Lower lobe of right lung (tissue), 2 donors: ENCODE measurements around the gene OCIAD1. TPM values are rescaled to one million over a fixed set of nuclear protein-coding genes. Genes with fewer than 3 reads are reported as not detected.
"Not testable (repeated sequence)": the region's sequence is repeated elsewhere in the genome, so short reads cannot be mapped to it uniquely, and the experiment has no call there.

Source experiments
- ATAC-seq, 2 donors: fragments of 200-7000 bp; cut with Tn5 transposase; one replicate each; pipeline ENCODE4 v1.9.1; 2020 to 2022; ENCODE audit warnings: mild to moderate bottlenecking in 2 of 2, moderate library complexity in 2 of 2
- DNase-seq: peaks from one replicate; pipeline ENCODE4 v3.0.0-alpha.2; 2020
- H3K27ac ChIP-seq: fragments of 200-600 bp; one replicate; pipeline ENCODE4 v1.8.0; 2022
- H3K27me3 ChIP-seq: fragments of 200-600 bp; one replicate; pipeline ENCODE4 v1.8.0; 2022; ENCODE audit warnings: low read depth
- H3K36me3 ChIP-seq: fragments of 200-600 bp; one replicate; pipeline ENCODE4 v1.8.0; 2022; ENCODE audit warnings: mild to moderate bottlenecking
- H3K4me1 ChIP-seq: fragments of 200-600 bp; one replicate; pipeline ENCODE4 v1.8.0; 2022
- H3K4me3 ChIP-seq: fragments of 200-600 bp; one replicate; pipeline ENCODE4 v1.8.0; 2022; ENCODE audit warnings: mild to moderate bottlenecking
- H3K9me3 ChIP-seq: fragments of 200-600 bp; one replicate; pipeline ENCODE4 v1.8.0; 2022
- intact Hi-C: fragments of 100-400 bp; cut with DNase I; formaldehyde crosslinking; loops from one replicate; pipeline ENCODE4 v1.11.0; 2022
- total RNA-seq: library from RNA; stranded (reverse); fragmentation: NEBNext Ultra II Directional; extraction: Animal tissue kit (Norgen Biotek cat#: 25700); gene quantifications from one replicate; pipeline ENCODE4 v1.2.1, GENCODE V29; 2021
- TF ChIP-seq, protein P1 (sequence below): fragments of 200-600 bp; IDR thresholded peaks from one replicate; pipeline ENCODE4 v1.8.0; 2022; ENCODE audit warnings: antibody characterized with exemption, mild to moderate bottlenecking
- donor health status: DM: no; HTN: yes; CAD: no; lungs with severe emphysema.

OCIAD1 gene
- total RNA-seq, 1 donor from 2014 or later, result 101 TPM

DNA sequence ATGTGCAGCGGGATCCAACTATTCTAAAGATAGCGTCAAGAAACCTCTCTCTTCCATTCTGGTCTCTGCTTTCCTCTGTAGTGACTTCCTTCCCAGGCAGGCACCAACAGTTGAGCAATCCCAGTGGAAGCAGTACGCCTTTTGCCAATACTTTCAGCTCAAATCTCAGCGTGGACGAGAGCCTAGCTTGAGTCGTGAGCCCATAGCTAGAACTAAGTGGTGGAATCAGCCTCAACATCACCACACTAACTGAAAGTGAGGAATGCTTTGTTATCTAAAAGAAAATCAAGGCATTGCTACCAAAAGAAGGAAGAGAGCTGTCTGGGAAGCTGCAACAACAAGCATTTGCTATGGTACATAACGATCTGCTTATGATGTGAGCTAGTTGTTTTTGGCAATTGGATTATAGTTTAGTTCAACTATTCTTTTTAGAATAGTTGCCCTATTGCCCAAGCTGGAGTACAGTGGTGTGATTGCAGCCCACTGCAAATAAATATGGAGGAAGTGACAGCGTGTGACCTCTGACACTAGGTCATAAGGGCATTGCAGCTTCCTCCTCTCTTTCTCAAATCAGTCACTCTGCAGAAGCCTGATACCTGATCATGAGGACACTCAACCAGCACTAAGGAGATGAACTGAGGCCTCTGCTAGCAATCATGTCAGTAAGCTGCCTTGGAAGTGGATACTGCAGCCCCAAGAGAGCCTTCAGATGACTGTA is 26.1 kb upstream of the OCIAD1 start:
- Histone ChIP-seq H3K4me1 (no peaks in the 10 kb centered on the region), H3K9me3 (no peaks in the 10 kb centered on the region), H3K4me3 (no peak overlapping the region), H3K27me3 (no peaks in the 10 kb centered on the region), H3K36me3 (no peaks in the 10 kb centered on the region), H3K27ac (no peak overlapping the region)
- intact Hi-C loops, result no loop called here
- no peak for DNase-seq
- TF ChIP-seq, protein P1, sequence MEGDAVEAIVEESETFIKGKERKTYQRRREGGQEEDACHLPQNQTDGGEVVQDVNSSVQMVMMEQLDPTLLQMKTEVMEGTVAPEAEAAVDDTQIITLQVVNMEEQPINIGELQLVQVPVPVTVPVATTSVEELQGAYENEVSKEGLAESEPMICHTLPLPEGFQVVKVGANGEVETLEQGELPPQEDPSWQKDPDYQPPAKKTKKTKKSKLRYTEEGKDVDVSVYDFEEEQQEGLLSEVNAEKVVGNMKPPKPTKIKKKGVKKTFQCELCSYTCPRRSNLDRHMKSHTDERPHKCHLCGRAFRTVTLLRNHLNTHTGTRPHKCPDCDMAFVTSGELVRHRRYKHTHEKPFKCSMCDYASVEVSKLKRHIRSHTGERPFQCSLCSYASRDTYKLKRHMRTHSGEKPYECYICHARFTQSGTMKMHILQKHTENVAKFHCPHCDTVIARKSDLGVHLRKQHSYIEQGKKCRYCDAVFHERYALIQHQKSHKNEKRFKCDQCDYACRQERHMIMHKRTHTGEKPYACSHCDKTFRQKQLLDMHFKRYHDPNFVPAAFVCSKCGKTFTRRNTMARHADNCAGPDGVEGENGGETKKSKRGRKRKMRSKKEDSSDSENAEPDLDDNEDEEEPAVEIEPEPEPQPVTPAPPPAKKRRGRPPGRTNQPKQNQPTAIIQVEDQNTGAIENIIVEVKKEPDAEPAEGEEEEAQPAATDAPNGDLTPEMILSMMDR, result no peak
- peak; percentile 41 to 48 for ATAC-seq

GRCh38 chr4:48812866-48813265 is 18.0 kb upstream of the OCIAD1 start:
- TF ChIP-seq, protein P1, result no peak
- no peak overlapping the region for H3K4me3 ChIP-seq
- no peaks in the 10 kb centered on the region for H3K36me3 ChIP-seq
- no peaks in the 10 kb centered on the region for H3K27me3 ChIP-seq
- no peaks in the 10 kb centered on the region for H3K9me3 ChIP-seq
- no peaks in the 10 kb centered on the region for H3K4me1 ChIP-seq
- ATAC-seq (no peak), DNase-seq (no peak)
- intact Hi-C loops, result no loop called here
- no peak overlapping the region for H3K27ac ChIP-seq

- Histone ChIP-seq H3K4me1 (no peaks in the 10 kb centered on the region), H3K27me3 (no peaks in the 10 kb centered on the region), H3K9me3 (no peaks in the 10 kb centered on the region), H3K27ac (no peak overlapping the region), H3K4me3 (no peak overlapping the region), H3K36me3 (no peaks in the 10 kb centered on the region)
- no peak for DNase-seq
- intact Hi-C loops, result no loop called here
- no peak for ATAC-seq
- TF ChIP-seq, protein P1, result no peak
Observed at GRCh38 chr4:48813964-48814363, 16.9 kb upstream of the OCIAD1 start.

DNA sequence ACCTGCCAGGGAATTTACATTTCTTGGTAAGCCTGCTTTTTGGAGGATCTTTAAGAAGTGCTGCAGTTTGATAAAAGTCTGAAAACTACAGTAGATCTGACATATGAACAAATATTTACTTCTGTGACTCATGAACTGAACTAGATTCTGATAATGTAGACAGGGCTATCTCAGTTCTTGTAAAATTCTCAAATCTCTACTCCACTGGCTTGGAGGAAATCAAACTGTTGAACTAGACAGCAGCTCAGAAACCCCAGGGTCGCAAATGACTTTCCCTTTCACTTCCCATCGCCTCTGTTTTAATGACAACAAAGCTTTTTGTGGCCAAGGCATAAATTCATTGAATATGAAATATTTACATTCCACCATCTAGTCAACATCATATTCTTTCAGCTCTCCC is 15.4 kb upstream of the OCIAD1 start:
- ATAC-seq, result no peak
- intact Hi-C loops, result no loop called here

DNA sequence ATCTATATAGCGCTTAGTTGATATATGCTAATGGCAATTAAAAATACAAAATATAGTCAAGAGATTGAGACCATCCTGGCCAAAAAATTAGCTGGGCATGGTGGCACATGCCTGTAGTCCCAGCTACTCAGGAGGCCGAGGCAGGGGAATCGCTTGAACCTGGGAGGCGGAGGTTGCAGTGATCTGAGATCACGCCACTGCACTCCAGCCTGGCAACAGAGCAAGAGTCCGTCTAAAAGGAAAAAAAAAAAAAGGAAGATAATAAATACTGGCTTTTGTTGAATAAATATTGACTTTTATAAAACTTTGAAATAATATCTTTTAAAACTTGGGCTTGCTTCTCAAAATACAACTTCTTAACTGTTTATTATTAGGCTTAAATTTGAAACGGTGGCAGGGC is 14.6 kb upstream of the OCIAD1 start:
- intact Hi-C loops, H3K27ac ChIP-seq, DNase-seq: not testable (repeated sequence)

More for the DNA sequence above, 15.4 kb upstream of the OCIAD1 start:
- TF ChIP-seq, protein P1, result no peak
- H3K4me1 ChIP-seq, result no peaks in the 10 kb centered on the region
- no peak overlapping the region for H3K4me3 ChIP-seq
- H3K27me3 ChIP-seq, result no peaks in the 10 kb centered on the region
- no peaks in the 10 kb centered on the region for H3K36me3 ChIP-seq
- DNase-seq, result no peak
- no peaks in the 10 kb centered on the region for H3K9me3 ChIP-seq
- no peak overlapping the region for H3K27ac ChIP-seq

DNA sequence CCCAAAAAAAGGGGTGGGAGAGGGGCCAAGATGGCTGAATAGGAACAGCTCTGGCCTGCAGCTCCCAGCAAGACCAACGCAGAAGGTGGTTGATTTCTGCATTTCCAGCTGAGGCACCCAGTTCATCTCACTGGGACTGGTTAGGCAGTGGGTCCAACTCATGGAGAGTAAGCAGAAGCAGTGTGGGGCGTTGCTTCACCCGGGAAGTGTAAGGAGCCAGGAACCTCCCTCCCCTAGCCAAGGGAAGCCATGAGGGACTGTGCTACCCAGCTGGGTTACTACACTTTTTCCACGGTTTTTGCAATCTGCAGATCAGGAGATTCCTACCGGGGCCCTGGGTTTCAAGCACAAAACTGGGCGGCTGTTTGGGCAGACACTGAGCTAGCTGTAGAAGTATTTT is 13.9 kb upstream of the OCIAD1 start:
- Histone ChIP-seq H3K4me3 (no peak overlapping the region), H3K27me3 (no peaks in the 10 kb centered on the region), H3K4me1 (no peaks in the 10 kb centered on the region), H3K9me3 (no peaks in the 10 kb centered on the region), H3K27ac (no peak overlapping the region), H3K36me3 (no peaks in the 10 kb centered on the region)
- DNase-seq (no peak), ATAC-seq (no peak)
- TF ChIP-seq, protein P1, result no peak
- intact Hi-C loops, result no loop called here

More for the DNA sequence above, 14.6 kb upstream of the OCIAD1 start:
- H3K4me1 ChIP-seq, H3K4me3 ChIP-seq, H3K9me3 ChIP-seq, ATAC-seq, H3K36me3 ChIP-seq, H3K27me3 ChIP-seq: not testable (repeated sequence)

DNA sequence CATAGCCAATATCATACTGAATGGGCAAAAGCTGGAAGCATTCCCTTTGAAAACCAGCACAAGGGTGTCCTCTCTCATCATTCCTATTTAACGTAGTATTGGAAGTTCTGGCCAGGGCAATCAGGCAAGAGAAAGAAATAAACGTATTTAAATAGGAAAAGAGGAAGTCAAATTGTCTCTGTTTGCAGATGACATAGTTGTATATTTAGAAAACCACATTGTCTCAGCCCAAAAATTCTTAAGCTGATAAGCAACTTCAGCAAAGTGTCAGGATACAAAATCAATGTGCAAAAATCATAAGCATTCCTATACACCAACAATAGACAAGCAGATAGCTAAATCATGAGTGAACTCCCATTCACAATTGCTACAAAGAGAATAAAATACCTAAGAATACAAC is 9.5 kb upstream of the OCIAD1 start:
- H3K4me3 ChIP-seq, DNase-seq, H3K9me3 ChIP-seq, ATAC-seq, intact Hi-C loops, H3K27ac ChIP-seq, H3K36me3 ChIP-seq, H3K4me1 ChIP-seq, H3K27me3 ChIP-seq: not testable (repeated sequence)
